Measurements from ENCODE around the gene TNFAIP1. TPM values are rescaled to one million over a fixed set of nuclear protein-coding genes. Genes with fewer than 3 reads are reported as not detected.
"Not testable (repeated sequence)": the region's sequence is repeated elsewhere in the genome, so short reads cannot be mapped to it uniquely, and the experiment has no call there.

Gene TNFAIP1
- total RNA-seq, 1 experiment from 2014 or later, result 34.6 TPM

- Histone ChIP-seq H3K27me3 (no peaks in the 10 kb centered on the region), H3K27ac (no peak overlapping the region), H3K4me3 (no peak overlapping the region), H3K4me1 (peaks cover 8% of the 10 kb centered on the region; the same call in 1 of the 2 replicates), H3K36me3 (peaks cover 18% of the 10 kb centered on the region), H3K9me3 (replicated peaks) (no peaks in the 10 kb centered on the region)
- no peak for DNase-seq
Observed at GRCh38 chr17:28333083-28333746, 2.3 kb upstream of the TNFAIP1 start.

DNA sequence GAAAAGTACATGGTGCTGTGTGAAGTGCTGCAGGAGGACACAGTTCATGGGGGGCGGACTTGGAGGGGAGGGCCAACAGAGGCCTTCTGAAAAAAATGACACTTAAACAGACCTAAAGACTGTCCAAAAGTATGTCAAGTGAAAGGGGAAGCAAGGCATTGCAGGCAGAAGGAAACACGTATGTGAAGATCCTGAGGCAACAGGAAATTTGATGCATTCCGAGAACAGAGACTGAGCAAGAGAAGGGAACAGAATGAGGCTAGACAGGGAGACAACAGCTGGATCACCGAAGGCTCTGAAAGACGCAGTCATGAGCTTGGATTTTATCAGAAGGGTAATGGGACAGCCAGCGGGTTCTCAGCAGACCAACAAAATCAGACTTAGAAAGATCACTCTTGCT, 1.4 kb upstream of the TNFAIP1 start:
- Histone ChIP-seq H3K36me3 (peaks cover 9% of the 10 kb centered on the region), H3K27ac (no peak overlapping the region), H3K27me3 (no peaks in the 10 kb centered on the region), H3K4me3 (peak overlapping the region; percentile 77), H3K4me1 (peaks cover 8% of the 10 kb centered on the region; the same call in 1 of the 2 replicates), H3K9me3 (replicated peaks) (no peaks in the 10 kb centered on the region)
- DNase-seq, result peak in 1 of 2 experiments; percentile 41

DNA sequence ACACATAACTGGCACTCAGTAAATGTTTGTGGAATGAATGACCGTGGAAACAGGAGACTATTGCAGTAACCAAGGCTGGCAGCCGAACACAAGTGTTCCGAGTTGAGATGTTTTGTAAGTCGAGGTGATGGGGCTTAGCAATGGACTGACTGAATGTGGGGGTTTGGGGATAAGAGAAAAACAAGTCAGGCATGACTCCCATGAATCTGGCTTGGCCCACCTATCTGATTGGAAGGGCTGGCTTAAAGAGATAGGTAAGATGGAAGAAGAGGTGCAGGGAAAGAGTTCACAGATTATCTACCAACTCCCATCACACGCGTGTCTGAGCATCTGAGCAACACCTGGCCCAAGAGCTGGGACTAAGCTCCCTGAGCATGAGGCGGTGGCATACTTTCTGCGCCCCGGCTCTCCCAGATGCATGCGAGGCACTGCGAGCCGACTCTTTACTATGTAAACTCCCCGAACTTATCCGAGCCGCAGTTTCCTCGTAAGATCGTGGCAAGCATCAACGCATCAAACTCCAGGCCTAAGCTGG, 828 bp upstream of the TNFAIP1 start:
- H3K4me1 ChIP-seq, result peaks cover 8% of the 10 kb centered on the region; the same call in 1 of the 2 replicates
- H3K36me3 ChIP-seq, result peaks cover 3% of the 10 kb centered on the region; the same call in 1 of the 2 replicates
- H3K27me3 ChIP-seq, result no peaks in the 10 kb centered on the region
- DNase-seq, result no peak
- peak overlapping the region; percentile 77 for H3K4me3 ChIP-seq
- no peak overlapping the region; the same call in 1 of the 2 replicates for H3K27ac ChIP-seq
- H3K9me3 ChIP-seq (replicated peaks), result no peaks in the 10 kb centered on the region

DNA sequence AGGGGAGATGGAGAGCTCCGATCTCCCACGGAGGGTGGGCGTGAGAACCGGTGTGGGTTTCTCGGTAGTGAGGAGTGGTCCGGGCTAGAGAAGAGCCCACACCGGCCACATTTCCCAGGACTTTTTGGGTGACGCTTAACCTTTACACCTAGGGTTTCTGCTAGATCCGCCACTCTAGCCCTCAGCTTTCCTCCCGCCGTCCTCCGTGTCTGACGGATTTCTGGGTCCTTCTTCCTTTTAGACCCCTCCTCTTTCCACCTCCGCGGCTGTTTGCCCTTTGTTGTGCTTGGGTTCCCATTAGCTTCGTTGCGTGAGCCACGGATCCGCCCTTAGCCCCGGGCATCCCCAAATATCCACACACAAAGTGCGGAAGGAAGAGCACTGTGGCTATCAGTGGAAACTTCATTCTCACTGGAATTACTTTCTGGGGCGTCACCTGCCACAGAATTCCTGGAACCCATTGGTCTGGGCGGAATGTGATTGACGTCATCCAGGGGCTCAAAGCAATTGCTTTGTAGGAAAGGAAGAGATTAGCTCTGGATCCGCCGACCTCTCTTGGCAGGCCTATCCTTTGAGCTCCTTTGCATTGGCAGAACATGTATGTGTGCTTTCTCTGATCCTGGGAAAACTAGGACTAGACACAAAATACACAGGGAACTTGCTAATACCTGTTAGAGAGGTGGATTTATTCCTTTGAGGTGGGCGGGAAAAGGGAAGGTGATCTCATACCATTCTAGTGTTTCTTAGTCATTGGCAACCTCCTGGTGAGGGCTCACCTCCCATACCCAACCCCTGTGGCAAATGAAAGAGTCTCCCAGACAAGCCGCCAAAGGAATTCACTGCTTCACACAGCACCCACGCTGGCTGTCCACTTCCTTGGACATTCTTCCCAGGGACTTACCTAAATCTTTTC, 654 bp downstream of the TNFAIP1 start:
- H3K36me3 ChIP-seq, result peaks cover 8% of the 10 kb centered on the region
- no peaks in the 10 kb centered on the region for H3K9me3 ChIP-seq (replicated peaks)
- peak overlapping the region; percentile 77 for H3K4me3 ChIP-seq
- no peaks in the 10 kb centered on the region for H3K27me3 ChIP-seq
- peak overlapping the region; percentile 65 for H3K27ac ChIP-seq
- H3K4me1 ChIP-seq, result peaks cover 8% of the 10 kb centered on the region; the same call in 1 of the 2 replicates
- peak; percentile 86 to 88 for DNase-seq

- H3K27ac ChIP-seq, result no peak overlapping the region
- peaks cover 23% of the 10 kb centered on the region for H3K36me3 ChIP-seq
- H3K27me3 ChIP-seq, result no peaks in the 10 kb centered on the region
- no peak for DNase-seq
- no peak overlapping the region for H3K4me3 ChIP-seq
- H3K4me1 ChIP-seq, result peaks cover 8% of the 10 kb centered on the region; the same call in 1 of the 2 replicates
- H3K9me3 ChIP-seq (replicated peaks), result no peaks in the 10 kb centered on the region
Observed at GRCh38 chr17:28338056-28338768, 2.7 kb downstream of the TNFAIP1 start.

- not testable (repeated sequence) for H3K4me3 ChIP-seq; H3K9me3 ChIP-seq (replicated peaks); DNase-seq; H3K27ac ChIP-seq; H3K4me1 ChIP-seq; H3K27me3 ChIP-seq
- H3K36me3 ChIP-seq, result peaks cover 23% of the 10 kb centered on the region
Observed at GRCh38 chr17:28338769-28339212, 3.2 kb downstream of the TNFAIP1 start.

GRCh38 chr17:28339431-28339830, 3.9 kb downstream of the TNFAIP1 start:
- peaks cover 23% of the 10 kb centered on the region for H3K36me3 ChIP-seq
- DNase-seq, result no peak
- no peak overlapping the region for H3K27ac ChIP-seq

DNA sequence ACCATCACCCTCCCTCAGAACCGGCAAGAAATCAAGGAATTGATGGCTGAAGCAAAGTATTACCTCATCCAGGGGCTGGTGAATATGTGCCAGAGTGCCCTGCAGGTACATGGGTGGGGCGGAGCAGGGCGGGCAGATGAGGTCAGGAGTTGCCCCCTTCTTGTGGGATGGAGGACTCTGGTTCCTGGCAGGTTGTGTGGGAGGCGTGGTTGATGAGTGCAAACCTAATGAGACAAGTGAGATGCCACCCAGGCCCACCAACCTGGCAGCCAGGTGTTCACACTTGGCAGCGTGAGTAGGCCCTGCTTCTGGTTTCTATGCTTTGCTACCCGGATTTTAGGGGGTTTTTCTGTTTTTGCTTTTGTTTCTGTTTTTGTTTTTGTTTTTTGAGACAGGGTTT, 4.8 kb downstream of the TNFAIP1 start:
- H3K4me3 ChIP-seq, result no peak overlapping the region
- H3K9me3 ChIP-seq (replicated peaks), result no peaks in the 10 kb centered on the region
- DNase-seq, result no peak
- peaks cover 29% of the 10 kb centered on the region for H3K36me3 ChIP-seq
- no peak overlapping the region for H3K27ac ChIP-seq
- H3K27me3 ChIP-seq, result no peaks in the 10 kb centered on the region
- H3K4me1 ChIP-seq, result peaks cover 6% of the 10 kb centered on the region; the same call in 1 of the 2 replicates

More at GRCh38 chr17:28339431-28339830, 3.9 kb downstream of the TNFAIP1 start:
- Histone ChIP-seq H3K9me3 (replicated peaks) (no peaks in the 10 kb centered on the region), H3K4me1 (peaks cover 7% of the 10 kb centered on the region; the same call in 1 of the 2 replicates), H3K27me3 (no peaks in the 10 kb centered on the region), H3K4me3 (no peak overlapping the region)

- no peak overlapping the region for H3K4me3 ChIP-seq
- no peak overlapping the region for H3K27ac ChIP-seq
Observed at GRCh38 chr17:28341516-28341915, 6.0 kb downstream of the TNFAIP1 start.

DNA sequence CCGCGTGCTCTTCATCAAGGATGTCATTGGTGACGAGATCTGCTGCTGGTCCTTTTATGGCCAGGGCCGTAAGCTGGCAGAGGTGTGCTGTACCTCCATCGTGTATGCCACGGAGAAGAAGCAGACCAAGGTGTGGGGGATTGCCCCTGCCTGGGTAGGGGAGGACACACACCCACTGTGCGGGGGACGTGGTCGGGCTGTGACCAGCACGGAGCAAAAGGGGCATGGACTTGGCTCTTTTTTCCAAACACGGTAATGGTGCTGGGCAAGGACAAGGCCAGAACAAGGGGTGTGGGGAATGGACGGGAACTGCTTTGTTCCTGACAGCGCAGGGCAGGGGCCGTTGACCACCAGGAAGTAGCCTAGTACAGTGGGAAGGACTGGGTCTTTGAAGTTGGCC, 6.8 kb downstream of the TNFAIP1 start:
- Histone ChIP-seq H3K4me3 (no peak overlapping the region), H3K36me3 (peaks cover 48% of the 10 kb centered on the region), H3K27me3 (no peaks in the 10 kb centered on the region), H3K27ac (no peak overlapping the region), H3K9me3 (replicated peaks) (no peaks in the 10 kb centered on the region), H3K4me1 (no peaks in the 10 kb centered on the region; the same call in 1 of the 2 replicates)
- no peak for DNase-seq

More at GRCh38 chr17:28341516-28341915, 6.0 kb downstream of the TNFAIP1 start:
- Histone ChIP-seq H3K9me3 (replicated peaks) (no peaks in the 10 kb centered on the region), H3K4me1 (peaks cover 4% of the 10 kb centered on the region; the same call in 1 of the 2 replicates), H3K27me3 (no peaks in the 10 kb centered on the region), H3K36me3 (peaks cover 40% of the 10 kb centered on the region)
- DNase-seq, result no peak

GRCh38 chr17:28343491-28343932, 8.0 kb downstream of the TNFAIP1 start:
- DNase-seq, result no peak
- Histone ChIP-seq H3K27ac (no peak overlapping the region), H3K9me3 (replicated peaks) (no peaks in the 10 kb centered on the region), H3K4me3 (no peak overlapping the region), H3K36me3 (peaks cover 60% of the 10 kb centered on the region), H3K4me1 (no peaks in the 10 kb centered on the region), H3K27me3 (no peaks in the 10 kb centered on the region)

GRCh38 chr17:28344011-28344410, 8.4 kb downstream of the TNFAIP1 start:
- Histone ChIP-seq H3K4me1 (no peaks in the 10 kb centered on the region), H3K27ac (no peak overlapping the region), H3K36me3 (peaks cover 65% of the 10 kb centered on the region), H3K4me3 (no peak overlapping the region), H3K9me3 (replicated peaks) (no peaks in the 10 kb centered on the region), H3K27me3 (no peaks in the 10 kb centered on the region)
- no peak for DNase-seq

- H3K36me3 ChIP-seq, result peaks cover 66% of the 10 kb centered on the region
- no peak for DNase-seq
- H3K4me1 ChIP-seq, result no peaks in the 10 kb centered on the region
- H3K4me3 ChIP-seq, result no peak overlapping the region
- H3K9me3 ChIP-seq (replicated peaks), result no peaks in the 10 kb centered on the region
- no peak overlapping the region for H3K27ac ChIP-seq
- no peaks in the 10 kb centered on the region for H3K27me3 ChIP-seq
Observed at GRCh38 chr17:28344435-28344901, 8.9 kb downstream of the TNFAIP1 start.

Data from SJCRH30 (cell line).